A673 (cell line): ENCODE measurements around the gene AMBRA1. TPM values are rescaled to one million over a fixed set of nuclear protein-coding genes. Genes with fewer than 3 reads are reported as not detected.

Experiments used
- BruUV-seq: library from RNA; stranded (reverse); fragments of 400-500 nt; replicated peaks from 2 replicates; lab custom pipeline; 2021; lab: Mats Ljungman, UMichigan
- CTCF ChIA-PET: fragments of 300-600 bp; sonication (Branson Sonifier 250); formaldehyde crosslinking; loops from one replicate; lab custom pipeline; 2022; ENCODE audit warnings: antibody characterized with exemption; lab: Charles Lee
- POLR2A ChIA-PET: fragments of 300-600 bp; sonication (Branson Sonifier 250); formaldehyde crosslinking; loops from one replicate; lab custom pipeline; 2022; ENCODE audit warnings: antibody characterized with exemption; ENCODE audit not compliant: low non-redundant PET; lab: Charles Lee
- DNase-seq: peaks from one replicate; pipeline ENCODE4 v3.0.0-alpha.2; 2015; ENCODE audit warnings: low spot score
- H3K27ac ChIP-seq: fragments of 200-600 bp; sonication (generic); 2 replicates; pipeline ENCODE4 v1.5.1; 2016; ENCODE audit warnings: mixed run types, low read depth, mild to moderate bottlenecking, mixed read lengths, antibody characterized with exemption, low read length; ENCODE audit not compliant: poor library complexity, severe bottlenecking
- H3K27me3 ChIP-seq: fragments of 200-600 bp; sonication (generic); replicated peaks from 2 replicates; pipeline ENCODE4 v1.6.1; 2017; ENCODE audit warnings: mixed run types, low read depth, mild to moderate bottlenecking, mixed read lengths, antibody characterized with exemption, low read length; ENCODE audit not compliant: insufficient read depth, poor library complexity
- H3K36me3 ChIP-seq: fragments of 200-600 bp; sonication (generic); 2 replicates; pipeline ENCODE4 v1.6.1; 2016; ENCODE audit warnings: mixed run types, mild to moderate bottlenecking, mixed read lengths, antibody characterized with exemption, low read length; ENCODE audit not compliant: insufficient read depth, poor library complexity, severe bottlenecking
- H3K4me1 ChIP-seq: fragments of 200-600 bp; sonication (generic); 2 replicates; pipeline ENCODE4 v1.6.1; 2017; ENCODE audit warnings: mixed run types, mild to moderate bottlenecking, mixed read lengths, antibody characterized with exemption, low read length; ENCODE audit not compliant: insufficient read depth, poor library complexity, severe bottlenecking
- H3K4me3 ChIP-seq: fragments of 200-600 bp; sonication (generic); 2 replicates; pipeline ENCODE4 v1.5.1; 2016; ENCODE audit warnings: low read depth, mixed run types, mild to moderate bottlenecking, mixed read lengths, low read length; ENCODE audit not compliant: poor library complexity, severe bottlenecking
- H3K9me3 ChIP-seq: fragments of 200-600 bp; sonication (generic); 2 replicates; pipeline ENCODE4 v1.6.1; 2016; ENCODE audit warnings: mixed run types, low read depth, mild to moderate bottlenecking, mixed read lengths, antibody characterized with exemption, low read length; ENCODE audit not compliant: poor library complexity, severe bottlenecking
- CTCF ChIP-seq: fragments of 300-800, 200-600 bp; sonication (generic); conservative IDR thresholded peaks from 2 replicates; pipeline ENCODE4 v1.5.1; 2017; ENCODE audit warnings: low read depth, mild to moderate bottlenecking, antibody characterized with exemption, low read length, moderate library complexity, mixed read lengths
- EZH2 ChIP-seq: fragments of 200-600 bp; sonication (generic); IDR thresholded peaks from 2 replicates; pipeline ENCODE4 v1.6.1; 2017; ENCODE audit warnings: borderline replicate concordance, low read depth, mild to moderate bottlenecking, mixed read lengths, antibody characterized with exemption, low read length; ENCODE audit not compliant: poor library complexity, severe bottlenecking
- intact Hi-C: fragments of 100-400 bp; cut with micrococcal nuclease; formaldehyde crosslinking; loops from one replicate; pipeline ENCODE4 v1.10.0; 2022; ENCODE audit not compliant: unreplicated experiment
- total RNA-seq: library from RNA; stranded (reverse); gene quantifications from 2 replicates; pipeline ENCODE4 v1.2.3, GENCODE V29; 2021

AMBRA1 gene
- total RNA-seq, 1 experiment from 2014 or later, result 78.1 TPM

GRCh38 chr11:46465683-46466082 lies 128.1 kb downstream of the AMBRA1 start:
- no peaks in the 10 kb centered on the region for H3K27me3 ChIP-seq
- CTCF ChIA-PET, result no interaction called here
- H3K4me1 ChIP-seq, result peaks cover 10% of the 10 kb centered on the region
- no peaks in the 10 kb centered on the region for H3K9me3 ChIP-seq
- H3K27ac ChIP-seq, result no peak overlapping the region
- DNase-seq, result no peak
- no peak overlapping the region for H3K4me3 ChIP-seq
- TF ChIP-seq CTCF (no peak), EZH2 (no peak)
- no peaks in the 10 kb centered on the region for H3K36me3 ChIP-seq
- BruUV-seq, result no TSS peak
- intact Hi-C loops, result no loop called here
- POLR2A ChIA-PET, result no interaction called here

- BruUV-seq, result no TSS peak
- TF ChIP-seq CTCF (no peak), EZH2 (no peak)
- H3K4me3 ChIP-seq, result no peak overlapping the region
- H3K9me3 ChIP-seq, result no peaks in the 10 kb centered on the region
- POLR2A ChIA-PET, result no interaction called here
- H3K27ac ChIP-seq, result no peak overlapping the region
- CTCF ChIA-PET, result no interaction called here
- intact Hi-C loops, result no loop called here
- peaks cover 10% of the 10 kb centered on the region for H3K4me1 ChIP-seq
- no peak for DNase-seq
- H3K36me3 ChIP-seq, result no peaks in the 10 kb centered on the region
- no peaks in the 10 kb centered on the region for H3K27me3 ChIP-seq
Measured at GRCh38 chr11:46463701-46464421, 130.0 kb downstream of the AMBRA1 start.

GRCh38 chr11:46461461-46461927 lies 132.3 kb downstream of the AMBRA1 start:
- Histone ChIP-seq H3K36me3 (no peaks in the 10 kb centered on the region), H3K27ac (no peak overlapping the region), H3K27me3 (no peaks in the 10 kb centered on the region), H3K9me3 (no peaks in the 10 kb centered on the region), H3K4me3 (no peak overlapping the region), H3K4me1 (peaks cover 29% of the 10 kb centered on the region)
- intact Hi-C loops, result no loop called here
- ChIA-PET CTCF (no interaction called here), POLR2A (no interaction called here)
- TF ChIP-seq EZH2, result no peak
- no peak for TF ChIP-seq CTCF
- no TSS peak for BruUV-seq
- DNase-seq, result no peak
